Ramos (cell line): ENCODE results near the gene TBC1D1.

ENCODE experiments used
- in situ Hi-C: fragments of 300-500 bp; cut with MboI; formaldehyde crosslinking; loops from one replicate; pipeline ENCODE4 v1.14.3; 2022; ENCODE audit warnings: low sequenced_read_pairs; ENCODE audit not compliant: unreplicated experiment

TBC1D1 gene, protein sequence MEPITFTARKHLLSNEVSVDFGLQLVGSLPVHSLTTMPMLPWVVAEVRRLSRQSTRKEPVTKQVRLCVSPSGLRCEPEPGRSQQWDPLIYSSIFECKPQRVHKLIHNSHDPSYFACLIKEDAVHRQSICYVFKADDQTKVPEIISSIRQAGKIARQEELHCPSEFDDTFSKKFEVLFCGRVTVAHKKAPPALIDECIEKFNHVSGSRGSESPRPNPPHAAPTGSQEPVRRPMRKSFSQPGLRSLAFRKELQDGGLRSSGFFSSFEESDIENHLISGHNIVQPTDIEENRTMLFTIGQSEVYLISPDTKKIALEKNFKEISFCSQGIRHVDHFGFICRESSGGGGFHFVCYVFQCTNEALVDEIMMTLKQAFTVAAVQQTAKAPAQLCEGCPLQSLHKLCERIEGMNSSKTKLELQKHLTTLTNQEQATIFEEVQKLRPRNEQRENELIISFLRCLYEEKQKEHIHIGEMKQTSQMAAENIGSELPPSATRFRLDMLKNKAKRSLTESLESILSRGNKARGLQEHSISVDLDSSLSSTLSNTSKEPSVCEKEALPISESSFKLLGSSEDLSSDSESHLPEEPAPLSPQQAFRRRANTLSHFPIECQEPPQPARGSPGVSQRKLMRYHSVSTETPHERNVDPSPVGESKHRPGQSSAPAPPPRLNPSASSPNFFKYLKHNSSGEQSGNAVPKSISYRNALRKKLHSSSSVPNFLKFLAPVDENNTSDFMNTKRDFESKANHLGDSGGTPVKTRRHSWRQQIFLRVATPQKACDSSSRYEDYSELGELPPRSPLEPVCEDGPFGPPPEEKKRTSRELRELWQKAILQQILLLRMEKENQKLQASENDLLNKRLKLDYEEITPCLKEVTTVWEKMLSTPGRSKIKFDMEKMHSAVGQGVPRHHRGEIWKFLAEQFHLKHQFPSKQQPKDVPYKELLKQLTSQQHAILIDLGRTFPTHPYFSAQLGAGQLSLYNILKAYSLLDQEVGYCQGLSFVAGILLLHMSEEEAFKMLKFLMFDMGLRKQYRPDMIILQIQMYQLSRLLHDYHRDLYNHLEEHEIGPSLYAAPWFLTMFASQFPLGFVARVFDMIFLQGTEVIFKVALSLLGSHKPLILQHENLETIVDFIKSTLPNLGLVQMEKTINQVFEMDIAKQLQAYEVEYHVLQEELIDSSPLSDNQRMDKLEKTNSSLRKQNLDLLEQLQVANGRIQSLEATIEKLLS (N-terminal part only)

DNA sequence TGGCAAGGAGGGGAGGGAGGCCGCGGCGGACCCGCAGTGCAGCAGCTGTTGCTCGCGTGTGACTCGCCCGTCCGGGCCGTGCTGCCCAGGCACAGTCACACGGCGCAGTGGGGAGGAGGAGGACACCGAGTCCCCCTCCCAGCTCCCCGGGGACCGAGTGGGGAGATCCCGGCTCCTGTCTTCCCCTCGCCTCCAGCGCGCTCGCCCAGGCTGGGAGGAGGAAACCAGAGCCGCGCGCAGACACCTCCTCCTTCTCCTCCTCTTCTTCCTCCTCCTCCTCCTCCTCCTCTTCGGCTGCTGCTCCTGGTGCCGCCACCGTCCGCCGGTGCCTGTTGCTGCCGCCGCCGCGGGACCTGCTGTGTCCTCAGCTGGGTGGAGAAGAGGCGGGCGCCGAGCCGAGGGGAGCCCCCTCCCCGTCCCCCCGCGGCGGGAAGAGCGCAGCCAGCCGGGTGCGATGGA lies at the start of gene TBC1D1:
TBC1D1 (plus strand) TSS at position 284 of the 459 bp plus-strand sequence. CDS start 11,012 bp downstream, outside the sequence.
- in situ Hi-C loops: no loop called here

DNA sequence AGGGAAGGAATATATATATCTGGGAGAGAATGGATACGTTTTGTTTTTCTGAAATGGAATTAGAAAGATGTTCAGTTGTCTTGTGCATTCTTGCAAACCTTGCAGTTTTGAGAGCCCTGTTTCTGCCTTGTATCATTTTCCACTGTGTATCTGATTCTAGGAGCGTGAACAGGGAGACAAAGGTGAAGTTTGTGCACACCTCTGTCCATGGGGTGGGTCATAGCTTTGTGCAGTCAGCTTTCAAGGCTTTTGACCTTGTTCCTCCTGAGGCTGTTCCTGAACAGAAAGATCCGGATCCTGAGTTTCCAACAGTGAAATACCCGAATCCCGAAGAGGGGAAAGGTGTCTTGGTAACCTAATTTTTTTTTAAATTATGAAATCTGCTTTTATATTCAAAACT lies 46.7 kb upstream of the TBC1D1 start:
- in situ Hi-C loops: no loop called here

DNA sequence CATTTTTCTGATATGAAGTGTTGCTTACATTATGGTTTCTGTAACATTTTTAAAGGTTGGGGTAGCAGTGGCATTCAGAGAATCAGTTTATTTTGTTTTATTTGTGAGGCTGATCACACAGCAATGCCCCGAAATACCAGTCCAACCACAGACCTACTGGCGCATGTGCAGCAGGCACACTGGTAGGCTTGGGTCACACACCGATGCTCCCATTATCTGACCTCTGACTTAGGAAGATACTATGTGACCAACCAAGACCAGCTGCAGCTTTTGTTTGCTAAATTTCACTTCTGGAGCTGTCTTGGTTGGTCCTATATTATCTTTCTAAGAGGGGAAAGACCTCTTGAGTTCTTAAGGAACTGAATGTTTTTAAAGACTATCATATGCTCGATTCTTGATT lies 45.7 kb upstream of the TBC1D1 start:
- in situ Hi-C loops: no loop called here

DNA sequence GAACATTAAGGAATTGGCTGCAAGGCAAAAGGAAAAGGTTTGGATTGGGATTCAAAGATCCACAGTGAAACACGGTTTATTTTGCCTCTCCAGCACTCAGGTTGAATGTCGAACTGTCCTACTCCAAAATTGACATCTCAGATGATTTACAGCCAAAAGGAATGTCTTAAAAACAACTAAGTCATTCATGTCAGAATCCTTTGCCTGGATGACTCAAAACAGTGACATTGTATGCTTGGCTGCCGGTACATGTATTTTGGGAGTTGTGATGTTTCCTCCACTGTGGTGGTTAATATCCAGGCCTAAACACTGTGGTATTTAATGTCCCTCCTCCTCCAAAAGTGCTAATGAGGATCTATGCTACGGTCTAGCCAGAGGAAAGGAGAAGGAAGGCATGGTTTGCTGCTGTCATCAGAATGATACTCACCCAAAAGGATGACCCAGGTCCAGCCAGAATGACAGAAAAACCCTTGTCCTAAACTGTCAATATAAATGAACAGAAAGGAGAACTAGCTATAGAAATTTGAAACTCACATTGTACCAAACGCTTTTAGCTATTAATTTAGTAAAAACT lies 43.5 kb upstream of the TBC1D1 start:
- in situ Hi-C loops: no loop called here

DNA sequence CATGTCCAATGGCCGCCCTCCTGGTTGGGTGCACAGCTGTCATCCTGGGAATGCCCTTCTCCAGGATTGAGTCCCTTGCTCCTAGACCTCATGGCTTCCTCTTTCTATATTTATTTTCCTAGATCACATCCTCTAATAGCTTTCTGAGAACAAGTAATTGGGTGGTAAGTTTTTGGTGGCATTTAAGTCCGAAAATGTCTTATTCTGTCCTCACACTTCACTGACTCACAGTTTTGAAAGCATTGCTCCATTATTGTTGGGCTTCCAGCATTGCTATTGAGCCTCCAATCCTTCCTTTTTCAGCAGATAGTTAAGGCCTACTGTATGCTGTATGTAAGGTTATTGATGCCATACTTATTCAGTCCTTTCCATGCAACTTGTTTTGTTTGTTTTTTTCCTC lies 38.5 kb upstream of the TBC1D1 start:
- in situ Hi-C loops: no loop called here

DNA sequence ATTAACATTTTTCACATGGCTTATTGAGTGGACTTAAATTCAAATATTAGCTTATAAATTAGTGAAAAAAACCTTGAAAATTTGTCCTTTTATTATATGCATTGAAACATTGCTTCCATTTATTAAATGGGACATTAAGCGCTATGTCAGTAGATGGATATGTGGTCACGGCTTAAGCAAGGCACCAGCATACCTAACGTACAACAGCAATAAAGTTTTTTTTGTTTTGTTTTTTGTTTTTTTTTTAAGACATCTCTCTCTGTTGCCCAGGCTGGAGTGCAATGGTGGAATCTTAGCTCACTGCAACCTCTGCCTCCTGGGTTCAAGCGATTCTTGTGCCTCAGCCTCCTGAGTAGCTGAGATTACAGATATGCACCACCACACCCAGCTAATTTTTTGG lies 32.8 kb upstream of the TBC1D1 start:
- in situ Hi-C loops: no loop called here

DNA sequence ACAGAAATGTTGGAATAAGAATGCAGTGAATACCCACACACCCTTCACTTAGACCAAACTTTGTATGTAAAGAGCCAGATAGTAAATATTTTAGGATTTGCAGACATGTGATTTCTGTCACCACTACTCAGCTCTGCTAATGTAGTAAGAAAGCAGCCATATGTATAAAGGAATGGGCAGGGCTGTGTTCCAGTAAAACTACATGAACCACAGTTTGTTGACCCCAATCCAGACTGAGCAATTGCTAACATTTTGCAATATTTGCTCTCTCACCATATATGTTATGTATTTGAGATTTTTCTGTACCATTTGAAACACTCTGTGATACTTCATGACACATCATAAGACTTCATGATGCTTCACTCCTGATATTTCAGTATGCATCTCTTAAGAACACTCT lies 32.0 kb upstream of the TBC1D1 start:
- in situ Hi-C loops: no loop called here

DNA sequence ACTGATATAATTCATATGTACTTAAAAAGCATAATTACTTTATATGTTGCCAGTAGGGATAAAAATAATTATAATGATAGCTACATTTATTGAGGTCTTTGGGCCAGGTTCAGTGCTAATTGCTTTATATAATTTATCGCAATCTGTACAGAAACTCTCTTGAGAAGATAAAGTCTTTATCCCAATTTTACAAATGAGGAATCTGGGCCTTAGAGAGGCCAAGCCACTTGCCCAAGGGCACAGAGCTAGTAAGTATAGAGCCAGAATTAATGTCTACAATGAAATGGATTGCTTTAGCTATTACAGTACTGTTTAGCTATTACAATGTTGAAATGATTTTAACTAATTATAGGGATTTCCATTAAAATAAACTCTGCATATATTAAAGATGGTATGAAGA lies 30.6 kb upstream of the TBC1D1 start:
- in situ Hi-C loops: no loop called here

DNA sequence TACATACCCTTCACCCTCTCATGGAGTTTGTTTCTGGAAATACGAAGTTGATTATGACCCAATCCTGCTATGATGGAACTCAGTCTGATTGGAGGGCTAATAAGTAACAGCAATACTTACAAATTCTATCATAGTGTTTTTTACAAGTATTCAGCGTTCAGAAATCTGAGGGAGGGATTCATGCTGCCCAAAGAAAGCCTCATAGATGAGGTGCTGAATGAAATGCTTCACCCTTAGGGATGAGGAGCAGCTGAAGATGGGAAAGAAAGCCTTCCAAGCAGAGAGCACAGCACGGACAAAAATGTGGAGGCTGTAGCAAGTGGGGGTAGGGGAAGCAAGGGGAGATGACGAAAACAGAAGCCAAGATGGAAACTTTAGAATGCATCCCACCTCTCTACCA lies 27.9 kb upstream of the TBC1D1 start:
- in situ Hi-C loops: no loop called here

DNA sequence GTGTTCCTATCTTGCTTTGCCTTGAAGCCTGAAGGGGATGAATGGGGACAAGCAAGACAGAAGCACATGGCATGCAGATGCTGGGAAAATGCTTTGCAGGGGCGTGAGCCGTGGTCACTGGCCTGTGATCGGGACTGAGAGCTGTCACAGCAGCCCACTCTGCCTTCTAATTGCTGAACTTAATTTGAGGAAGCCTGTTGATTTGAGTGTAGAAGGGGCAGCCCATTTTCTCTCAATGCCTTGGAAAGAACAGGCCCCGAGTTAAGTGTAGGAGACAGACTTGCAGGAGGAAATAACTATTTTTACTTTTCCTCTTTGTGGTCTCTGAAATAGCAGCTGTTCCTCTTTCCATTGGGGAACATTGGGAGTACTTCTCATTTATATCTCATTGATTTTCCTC lies 26.1 kb upstream of the TBC1D1 start:
- in situ Hi-C loops: no loop called here

DNA sequence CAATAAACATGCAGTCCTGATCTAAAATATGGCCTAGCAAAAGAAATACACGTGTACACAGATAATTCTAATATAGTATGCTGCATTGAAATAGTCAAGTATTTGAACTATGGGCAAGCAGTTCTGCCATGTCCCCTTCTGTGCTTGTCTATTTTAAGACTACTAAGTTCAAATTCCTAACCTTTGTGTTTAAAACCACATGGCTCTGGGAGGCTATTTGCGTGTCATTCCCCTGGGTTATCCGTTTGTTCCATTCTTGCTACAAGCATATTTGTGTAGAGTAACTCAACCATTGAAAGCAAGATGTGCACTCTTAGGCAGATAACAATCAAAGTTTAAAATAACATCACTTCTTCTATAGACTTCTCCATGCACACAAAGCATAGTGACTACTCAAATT lies 25.4 kb upstream of the TBC1D1 start:
- in situ Hi-C loops: no loop called here

DNA sequence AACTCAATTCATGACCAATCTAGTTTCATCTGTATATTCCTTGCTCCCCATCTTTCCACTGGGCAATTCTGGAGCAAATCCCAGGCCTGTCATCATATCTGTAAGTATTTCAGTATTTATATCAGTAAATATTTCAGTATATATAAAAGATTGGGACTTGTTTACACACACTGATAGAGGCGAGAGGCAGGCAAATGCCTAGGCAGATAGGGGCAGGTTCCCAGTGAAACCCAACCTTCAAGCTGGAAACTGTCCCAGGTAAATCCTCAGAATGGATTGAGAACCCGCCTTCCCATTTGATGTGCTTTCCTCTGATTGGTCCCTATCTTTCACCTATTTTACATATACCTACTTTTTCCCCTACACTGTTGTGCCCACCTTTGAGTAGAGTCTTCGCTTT lies 23.8 kb upstream of the TBC1D1 start:
- in situ Hi-C loops: no loop called here

DNA sequence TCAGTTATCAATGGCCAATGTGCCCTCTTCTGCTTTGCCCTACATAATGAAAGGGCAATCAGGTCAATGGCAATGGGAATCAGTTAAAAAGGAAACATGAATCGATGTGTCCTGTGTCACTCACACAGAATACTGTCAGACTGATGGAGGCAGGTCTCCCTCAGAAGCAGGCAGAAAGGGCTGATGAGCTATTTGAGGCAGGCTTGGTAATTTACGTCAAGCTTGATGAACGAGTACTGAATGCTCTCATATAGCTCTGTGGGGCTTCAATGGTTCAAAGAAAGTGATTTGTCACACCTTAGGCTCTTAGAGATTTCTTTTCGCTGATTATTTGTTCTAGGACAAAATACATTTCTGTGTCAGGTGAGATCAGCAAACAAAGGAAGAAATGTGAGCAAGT lies 22.6 kb upstream of the TBC1D1 start:
- in situ Hi-C loops: no loop called here

DNA sequence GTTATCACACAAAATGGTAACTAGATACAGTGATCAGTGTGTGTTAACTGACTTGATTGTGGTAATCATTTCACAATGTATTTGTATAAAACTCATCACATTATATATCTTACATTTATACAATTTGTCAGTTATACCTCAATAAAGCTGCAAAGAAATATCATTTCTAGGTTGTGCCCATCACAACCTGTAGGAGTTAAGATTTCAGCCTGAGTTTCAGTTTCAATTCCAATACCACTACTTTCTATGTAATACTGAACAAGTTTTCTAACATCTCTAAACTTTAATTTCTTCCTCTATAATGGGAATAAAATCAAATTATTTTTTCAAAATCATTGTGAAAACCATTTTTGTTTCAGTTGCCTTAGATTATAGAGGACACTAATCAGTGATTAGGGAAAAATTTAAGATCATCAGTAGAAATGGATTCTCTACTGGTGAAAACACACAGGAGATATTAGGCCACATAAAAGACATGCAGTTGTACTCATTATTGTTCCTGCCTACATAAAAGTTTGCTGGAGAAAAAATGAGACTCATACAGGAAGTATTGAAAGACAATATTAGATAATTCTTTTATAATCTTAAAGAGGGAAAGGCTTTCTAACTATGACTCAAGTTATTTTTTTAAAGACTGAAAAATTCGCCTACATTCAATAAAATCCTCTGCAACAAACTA lies 18.4 kb upstream of the TBC1D1 start:
- in situ Hi-C loops: no loop called here

DNA sequence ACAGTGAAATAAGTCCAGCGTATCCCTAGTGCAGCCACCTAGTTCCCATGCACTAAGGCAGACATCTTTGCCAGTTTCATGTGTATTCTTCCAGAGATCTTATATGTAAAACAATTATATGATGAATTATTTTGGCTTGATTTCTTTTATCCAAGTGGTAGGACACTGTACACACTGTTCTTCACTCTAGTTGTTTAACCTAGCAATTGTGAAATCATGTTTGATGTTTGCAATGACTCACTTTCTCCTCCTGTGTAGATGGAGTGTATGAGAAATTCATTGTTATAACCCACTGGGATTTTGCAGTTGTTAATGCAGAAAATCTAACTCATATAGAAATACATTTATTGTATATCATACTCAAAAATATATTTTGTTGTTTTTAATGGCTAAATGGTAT lies 17.5 kb upstream of the TBC1D1 start:
- in situ Hi-C loops: no loop called here

DNA sequence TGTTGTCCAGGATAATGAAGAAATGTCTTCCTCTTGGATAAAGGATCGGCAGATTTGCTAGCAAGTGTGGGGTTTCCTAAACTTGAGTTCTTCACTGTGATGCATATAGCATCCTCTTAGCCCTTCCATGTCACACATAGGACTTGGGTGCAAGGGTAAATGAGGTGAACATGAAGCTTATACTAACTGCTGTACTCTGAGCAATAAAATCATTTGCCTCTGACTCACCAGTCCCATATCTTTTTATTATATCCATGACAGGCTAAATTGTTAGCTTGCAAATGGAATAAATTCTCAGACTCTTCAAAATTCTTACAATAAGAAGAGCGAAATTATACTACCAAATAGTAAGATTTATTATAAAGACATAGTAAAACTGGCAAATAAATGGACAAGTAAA lies 14.7 kb upstream of the TBC1D1 start:
- in situ Hi-C loops: no loop called here

DNA sequence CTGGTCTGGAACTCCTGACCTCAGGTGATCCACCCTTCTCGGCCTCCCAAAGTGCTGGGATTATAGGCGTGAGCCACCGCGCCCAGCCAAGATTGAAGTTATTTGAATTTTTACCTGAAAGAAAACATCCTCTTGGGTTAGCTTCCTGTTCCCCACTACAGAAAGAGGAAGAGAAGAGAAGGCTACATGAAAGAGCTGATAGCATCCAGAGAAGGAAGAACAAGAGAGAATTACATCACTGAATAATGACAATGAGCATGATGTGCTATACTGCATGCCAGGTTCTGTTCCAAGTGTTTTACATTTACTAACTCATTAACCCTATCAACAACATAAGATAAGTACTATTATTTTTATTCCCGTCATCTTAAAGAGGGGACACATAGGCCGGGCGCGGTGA lies 11.5 kb upstream of the TBC1D1 start:
- in situ Hi-C loops: no loop called here

DNA sequence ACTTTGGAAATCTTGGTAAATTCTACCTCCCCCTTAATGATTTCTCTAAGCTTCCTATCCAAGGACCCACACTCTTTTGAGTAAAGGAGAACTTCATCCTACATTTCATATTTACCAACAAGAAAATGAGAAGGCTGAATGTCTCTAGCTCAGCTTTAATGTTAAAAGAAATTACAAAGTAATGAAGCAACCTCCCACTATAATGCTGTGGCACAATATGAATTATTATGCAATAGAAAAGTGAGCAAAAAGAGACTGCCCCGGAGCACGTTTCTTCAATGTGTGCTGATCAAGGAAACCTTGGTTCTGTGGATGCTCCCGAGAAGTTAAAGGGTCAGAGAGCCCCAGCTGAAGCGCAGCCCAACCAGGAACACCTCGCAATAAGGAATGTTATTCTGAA lies 9.1 kb upstream of the TBC1D1 start:
- in situ Hi-C loops: no loop called here

DNA sequence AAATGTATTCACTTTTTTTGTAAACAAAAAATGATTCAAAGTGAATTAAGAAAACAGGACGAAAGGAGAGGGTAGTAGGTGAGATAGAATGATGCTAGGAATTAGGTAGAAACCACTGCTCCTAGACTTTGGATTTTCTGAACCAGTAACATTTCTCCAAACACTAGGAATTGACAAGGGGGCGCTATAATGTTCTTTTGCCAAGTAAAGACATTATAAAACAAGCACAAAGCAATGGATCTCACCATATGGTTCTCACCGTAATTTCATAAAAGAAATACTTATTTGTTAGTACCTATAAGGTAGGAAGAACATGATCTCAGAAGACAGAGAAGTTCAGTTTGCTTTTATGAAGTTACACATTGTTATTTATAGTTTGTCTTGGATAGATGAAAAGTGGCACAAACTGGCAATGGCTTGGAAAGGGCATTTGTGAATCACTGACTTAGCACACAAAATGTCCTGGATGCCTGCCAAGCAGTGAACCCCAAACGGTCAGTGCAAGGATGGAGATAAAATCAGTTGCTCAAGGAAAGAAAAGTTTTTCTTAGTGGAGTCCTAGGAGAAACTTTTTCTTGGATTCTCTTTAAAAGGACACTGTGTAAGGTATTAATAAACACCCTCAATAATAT lies 8.1 kb upstream of the TBC1D1 start:
- in situ Hi-C loops: no loop called here
